RWPE2 (cell line): Measurements from ENCODE around the gene CAMK1D.

Experiments
- ATAC-seq: fragments of 200-7000 bp; cut with Tn5 transposase; 3 replicates; pipeline ENCODE4 v1.9.1; 2021; ENCODE audit warnings: low read depth
- DNase-seq: peaks from one replicate; pipeline ENCODE4 v3.0.0-alpha.2; 2020; ENCODE audit warnings: low spot score
- H3K27ac ChIP-seq: fragments of 450-650 bp; 2 replicates; pipeline ENCODE4 v1.5.1; 2017; ENCODE audit warnings: mild to moderate bottlenecking; ENCODE audit not compliant: poor library complexity, severe bottlenecking
- H3K27me3 ChIP-seq: fragments of 250-450 bp; sonication (Bioruptor Pico); 2 replicates; pipeline ENCODE4 v1.5.1; 2021; ENCODE audit warnings: mild to moderate bottlenecking, moderate library complexity; ENCODE audit not compliant: insufficient read depth, poor library complexity, severe bottlenecking
- H3K36me3 ChIP-seq: fragments of 250-450 bp; sonication (Bioruptor Pico); 2 replicates; pipeline ENCODE4 v1.5.1; 2020; ENCODE audit warnings: low read depth, mild to moderate bottlenecking, moderate library complexity
- H3K4me1 ChIP-seq: fragments of 250-450 bp; sonication (Bioruptor Pico); 2 replicates; pipeline ENCODE4 v1.5.1; 2021; ENCODE audit warnings: mild to moderate bottlenecking, moderate library complexity; ENCODE audit not compliant: insufficient read depth, poor library complexity, severe bottlenecking
- H3K4me3 ChIP-seq: fragments of 250-450 bp; sonication (Bioruptor Pico); 2 replicates; pipeline ENCODE4 v1.5.1; 2021; ENCODE audit warnings: mild to moderate bottlenecking, moderate library complexity; ENCODE audit not compliant: severe bottlenecking
- H3K9me3 ChIP-seq: fragments of 250-450 bp; sonication (Bioruptor Pico); 2 replicates; pipeline ENCODE4 v1.5.1; 2021; ENCODE audit warnings: mild to moderate bottlenecking, moderate library complexity; ENCODE audit not compliant: severe bottlenecking
- TF ChIP-seq, protein P1 (sequence below): fragments of 450-650 bp; IDR thresholded peaks from one replicate; pipeline ENCODE4 v1.5.1; 2017; ENCODE audit warnings: mild to moderate bottlenecking, moderate library complexity; ENCODE audit not compliant: poor library complexity, severe bottlenecking

CAMK1D gene

DNA sequence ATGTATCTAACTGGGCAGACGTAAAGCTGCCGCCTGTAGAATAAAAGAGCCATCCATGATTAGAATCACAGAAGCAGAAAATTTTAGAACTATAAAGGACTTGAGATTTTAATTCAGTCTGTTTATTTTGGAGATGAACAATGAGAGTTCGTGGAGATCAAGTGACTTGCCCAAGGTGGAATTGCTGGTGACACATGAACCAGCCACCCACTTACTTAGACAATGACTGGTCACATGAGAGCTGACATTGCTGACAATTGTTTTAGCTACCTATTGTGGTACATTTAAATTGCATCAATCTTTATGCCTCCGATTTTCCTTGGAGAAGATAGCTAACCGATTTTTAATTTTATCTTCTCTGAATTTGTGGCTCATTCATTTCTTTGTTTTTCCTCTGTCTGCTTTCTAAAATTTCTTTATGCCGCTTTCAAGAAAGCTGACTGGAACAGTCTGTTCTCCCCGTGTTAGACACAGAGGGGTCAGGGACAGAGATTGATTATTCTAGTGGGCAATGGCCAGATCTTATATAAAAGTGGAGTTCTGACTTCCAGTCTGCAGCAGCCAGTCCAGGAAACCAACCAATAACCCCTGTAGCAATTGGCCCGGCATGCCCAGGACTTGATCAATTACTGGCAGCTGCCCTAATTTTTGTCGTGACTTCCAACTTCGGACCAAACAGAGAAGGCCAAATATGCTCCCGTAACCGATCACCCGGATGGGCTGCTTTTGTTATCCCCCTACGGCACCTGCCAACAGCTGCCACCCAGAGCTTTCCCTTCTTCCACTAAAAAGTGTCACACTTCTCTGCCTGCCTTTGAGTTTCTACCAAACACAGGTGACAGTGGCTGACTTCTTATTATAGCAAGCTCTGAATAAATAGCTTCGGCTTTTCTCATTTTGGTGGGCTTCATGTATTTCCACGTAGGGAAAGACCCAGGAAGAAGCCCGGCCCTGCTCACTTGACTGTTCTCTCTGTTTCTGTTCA lies 241.6 kb downstream of the CAMK1D start:
- Histone ChIP-seq H3K27me3 (no peaks in the 10 kb centered on the region), H3K4me1 (peaks cover 24% of the 10 kb centered on the region), H3K9me3 (no peaks in the 10 kb centered on the region), H3K4me3 (no peak overlapping the region), H3K36me3 (no peaks in the 10 kb centered on the region), H3K27ac (no peak overlapping the region)
- TF ChIP-seq, protein P1, sequence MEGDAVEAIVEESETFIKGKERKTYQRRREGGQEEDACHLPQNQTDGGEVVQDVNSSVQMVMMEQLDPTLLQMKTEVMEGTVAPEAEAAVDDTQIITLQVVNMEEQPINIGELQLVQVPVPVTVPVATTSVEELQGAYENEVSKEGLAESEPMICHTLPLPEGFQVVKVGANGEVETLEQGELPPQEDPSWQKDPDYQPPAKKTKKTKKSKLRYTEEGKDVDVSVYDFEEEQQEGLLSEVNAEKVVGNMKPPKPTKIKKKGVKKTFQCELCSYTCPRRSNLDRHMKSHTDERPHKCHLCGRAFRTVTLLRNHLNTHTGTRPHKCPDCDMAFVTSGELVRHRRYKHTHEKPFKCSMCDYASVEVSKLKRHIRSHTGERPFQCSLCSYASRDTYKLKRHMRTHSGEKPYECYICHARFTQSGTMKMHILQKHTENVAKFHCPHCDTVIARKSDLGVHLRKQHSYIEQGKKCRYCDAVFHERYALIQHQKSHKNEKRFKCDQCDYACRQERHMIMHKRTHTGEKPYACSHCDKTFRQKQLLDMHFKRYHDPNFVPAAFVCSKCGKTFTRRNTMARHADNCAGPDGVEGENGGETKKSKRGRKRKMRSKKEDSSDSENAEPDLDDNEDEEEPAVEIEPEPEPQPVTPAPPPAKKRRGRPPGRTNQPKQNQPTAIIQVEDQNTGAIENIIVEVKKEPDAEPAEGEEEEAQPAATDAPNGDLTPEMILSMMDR, result no peak
- no peak for ATAC-seq
- no peak for DNase-seq

DNA sequence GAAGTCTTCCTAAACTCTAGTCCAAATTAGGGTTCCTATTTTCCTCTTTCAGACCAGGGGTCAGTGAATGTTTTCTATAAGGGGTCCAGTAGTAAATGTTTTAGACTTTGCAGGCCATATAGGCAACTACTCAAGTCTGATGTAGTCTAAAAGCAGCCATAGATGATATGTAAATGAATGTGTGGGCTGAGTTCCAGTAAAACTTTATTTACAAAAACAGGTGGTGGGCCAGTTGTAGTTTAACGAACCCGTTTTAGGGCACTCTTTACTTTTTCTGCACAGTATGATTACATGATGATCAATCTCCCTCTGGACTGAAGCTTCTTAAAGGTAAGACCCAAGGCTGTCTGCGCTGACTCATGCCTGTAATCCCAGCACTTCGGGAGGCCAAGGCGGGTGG lies 243.6 kb downstream of the CAMK1D start:
- Histone ChIP-seq H3K4me1 (peaks cover 7% of the 10 kb centered on the region), H3K9me3 (no peaks in the 10 kb centered on the region), H3K4me3 (no peak overlapping the region), H3K27ac (no peak overlapping the region), H3K36me3 (no peaks in the 10 kb centered on the region), H3K27me3 (no peaks in the 10 kb centered on the region)
- no peak for ATAC-seq
- no peak for DNase-seq
- TF ChIP-seq, protein P1, result no peak

DNA sequence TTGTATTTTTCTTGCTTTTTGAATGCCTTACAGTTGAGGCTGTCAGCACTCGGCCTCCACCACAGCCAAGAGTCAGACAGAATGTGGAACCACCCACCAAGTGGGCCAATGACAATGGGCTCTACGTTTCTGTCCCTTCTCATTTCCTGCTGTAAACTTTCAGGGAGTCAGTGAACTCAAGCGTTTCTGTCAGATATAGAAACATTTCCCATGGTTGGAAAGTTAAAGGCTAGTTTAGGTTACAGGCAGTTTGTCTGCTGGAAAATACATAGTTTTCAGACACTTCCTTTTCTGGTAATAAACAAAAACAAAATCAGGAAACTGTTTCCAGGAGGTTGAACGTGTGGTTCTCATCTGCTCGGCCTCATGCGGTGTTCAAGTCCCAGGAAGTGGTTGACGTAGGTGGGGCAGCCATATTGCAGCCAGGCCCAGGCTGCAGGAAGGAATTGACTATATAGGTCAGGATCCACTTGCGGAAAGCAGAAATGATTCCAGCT lies 245.1 kb downstream of the CAMK1D start:
- Histone ChIP-seq H3K27ac (no peak overlapping the region), H3K27me3 (no peaks in the 10 kb centered on the region), H3K9me3 (no peaks in the 10 kb centered on the region), H3K4me1 (no peaks in the 10 kb centered on the region), H3K36me3 (no peaks in the 10 kb centered on the region), H3K4me3 (no peak overlapping the region)
- TF ChIP-seq, protein P1, result no peak
- ATAC-seq, result no peak
- no peak for DNase-seq

DNA sequence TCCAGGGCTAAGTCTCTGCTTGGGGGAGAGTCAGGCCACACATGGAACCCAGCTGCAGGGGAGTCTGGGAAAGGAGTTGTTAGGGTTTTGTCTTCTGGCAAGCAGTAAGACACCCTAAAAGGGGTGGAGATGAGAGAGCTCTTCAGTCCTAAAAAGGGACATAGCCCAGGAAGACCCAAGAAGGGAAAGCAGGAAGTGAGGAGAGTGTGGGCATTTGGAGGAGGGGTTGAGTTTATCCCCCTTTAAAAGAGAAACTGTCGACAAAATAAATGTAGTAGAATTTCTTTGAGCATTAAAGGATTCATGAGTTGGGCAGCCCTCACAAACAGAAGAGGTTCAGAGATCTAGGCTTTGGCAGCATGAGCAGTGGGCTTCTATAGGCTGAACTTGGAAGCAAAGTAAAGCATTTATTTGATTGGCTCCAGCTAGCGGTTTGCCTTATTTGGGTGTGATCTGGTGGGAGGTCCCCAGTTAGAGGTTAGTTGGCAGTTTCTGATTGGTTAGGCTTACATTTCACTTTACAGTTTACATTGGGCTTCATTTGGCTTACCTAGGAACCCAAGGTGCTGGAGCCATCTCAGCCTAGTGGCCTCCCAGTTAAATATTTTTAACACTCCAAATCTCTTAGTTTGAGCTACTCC lies 246.7 kb downstream of the CAMK1D start:
- no peak overlapping the region for H3K4me3 ChIP-seq
- TF ChIP-seq, protein P1, result no peak
- H3K4me1 ChIP-seq, result no peaks in the 10 kb centered on the region
- H3K9me3 ChIP-seq, result no peaks in the 10 kb centered on the region
- H3K27me3 ChIP-seq, result no peaks in the 10 kb centered on the region
- no peak overlapping the region for H3K27ac ChIP-seq
- H3K36me3 ChIP-seq, result no peaks in the 10 kb centered on the region
- DNase-seq (no peak), ATAC-seq (no peak)
